ENCODE results near the gene POFUT2. TPM values are rescaled to one million over a fixed set of nuclear protein-coding genes. Genes with fewer than 3 reads are reported as not detected.

The POFUT2 gene
- total RNA-seq, 2 donors from 2014 or later, result 48.5 to 66.4 TPM

DNA sequence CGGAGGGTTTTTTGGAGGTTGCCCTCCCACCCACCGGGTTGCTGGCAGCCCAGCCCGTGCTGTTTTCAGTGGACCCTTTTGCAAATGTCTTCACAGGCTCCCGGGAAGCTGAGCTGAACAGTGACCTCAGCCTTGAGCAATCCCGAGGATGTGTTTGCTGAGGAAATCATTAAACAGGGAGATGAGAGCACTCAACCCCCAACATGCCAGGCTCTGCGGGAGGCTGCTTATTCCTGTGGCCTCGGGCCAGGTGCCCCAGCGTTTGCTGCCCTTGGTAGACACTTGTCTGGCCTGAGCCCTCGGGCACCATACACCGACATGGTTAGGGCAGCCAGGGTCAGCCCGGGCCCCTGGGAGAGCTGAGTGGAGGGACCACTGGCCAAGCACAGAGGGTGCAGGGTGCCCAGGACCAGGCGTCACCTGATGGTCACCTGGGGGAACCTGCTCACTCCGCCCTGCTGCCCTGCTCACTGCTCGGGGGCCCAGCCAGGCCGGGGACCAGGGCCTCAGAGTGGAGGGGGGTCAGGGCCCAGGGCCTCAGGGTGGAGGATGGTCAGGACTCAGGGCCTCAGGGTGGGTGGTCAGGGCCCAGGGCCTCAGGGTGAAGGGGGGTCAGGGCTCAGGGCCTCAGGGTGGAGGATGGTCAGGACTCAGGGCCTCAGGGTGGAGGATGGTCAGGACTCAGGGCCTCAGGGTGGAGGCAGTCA is 42.5 kb upstream of the POFUT2 start:
- H3K27me3 Mint-ChIP-seq, result peaks cover 23% of the 10 kb centered on the region
- no peak for ATAC-seq
- H3K27ac Mint-ChIP-seq, result no peak overlapping the region
- H3K36me3 Mint-ChIP-seq (ENCODE audit: low read depth), result peaks cover 4% of the 10 kb centered on the region
- H3K4me1 Mint-ChIP-seq, result peaks cover 9% of the 10 kb centered on the region
- DNase-seq, result no peak
- no peak overlapping the region for H3K4me3 Mint-ChIP-seq
- H3K9me3 ChIP-seq (ENCODE audit: control insufficient read depth, low read length, poor library complexity, severe bottlenecking), result no peaks in the 10 kb centered on the region

DNA sequence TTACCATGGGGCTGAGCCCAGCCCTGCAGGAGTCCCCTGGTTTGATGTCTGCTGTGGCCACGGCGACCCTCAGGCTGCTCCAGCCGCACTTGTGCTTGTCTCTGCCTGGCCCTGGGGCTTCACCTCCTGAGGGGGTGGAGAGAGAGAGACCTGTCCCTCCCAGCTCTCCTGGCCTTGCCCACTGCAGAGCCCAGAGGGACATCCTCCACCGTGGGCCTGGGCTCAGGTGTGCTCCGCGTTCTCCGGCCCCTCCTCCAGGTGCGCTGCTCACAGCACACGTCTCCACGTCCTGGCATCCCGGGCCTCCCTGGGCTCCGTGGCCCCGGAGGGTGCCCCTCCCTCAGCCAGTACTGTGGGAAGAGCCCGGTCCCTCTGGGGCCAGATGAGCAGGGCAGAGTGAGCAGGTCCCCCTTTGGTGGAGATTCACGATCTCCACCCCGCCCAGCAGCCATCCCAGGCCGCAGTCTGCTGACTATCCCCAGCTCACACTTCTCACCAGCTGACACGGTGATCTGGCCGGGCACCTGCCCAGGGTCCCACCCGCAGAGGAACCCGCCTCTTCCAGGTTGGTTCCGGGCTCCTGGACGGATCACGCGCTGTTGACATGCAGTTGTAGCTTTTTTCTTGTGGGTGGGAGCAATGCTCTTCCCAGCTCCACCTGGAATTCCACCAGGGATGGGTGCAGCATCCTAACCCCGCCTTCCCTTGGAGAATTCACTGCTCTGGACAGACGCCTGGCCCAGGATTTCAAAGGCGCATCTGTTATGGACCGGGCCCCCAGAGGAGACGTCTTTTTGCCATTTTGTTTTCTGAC is 41.8 kb upstream of the POFUT2 start:
- peaks cover 9% of the 10 kb centered on the region for H3K4me1 Mint-ChIP-seq
- H3K27me3 Mint-ChIP-seq, result peaks cover 23% of the 10 kb centered on the region
- no peak overlapping the region for H3K27ac Mint-ChIP-seq
- ATAC-seq (no peak), DNase-seq (no peak)
- no peak overlapping the region for H3K4me3 Mint-ChIP-seq
- H3K9me3 ChIP-seq (ENCODE audit: control insufficient read depth, low read length, poor library complexity, severe bottlenecking), result no peaks in the 10 kb centered on the region
- H3K36me3 Mint-ChIP-seq (ENCODE audit: low read depth), result peaks cover 4% of the 10 kb centered on the region

DNA sequence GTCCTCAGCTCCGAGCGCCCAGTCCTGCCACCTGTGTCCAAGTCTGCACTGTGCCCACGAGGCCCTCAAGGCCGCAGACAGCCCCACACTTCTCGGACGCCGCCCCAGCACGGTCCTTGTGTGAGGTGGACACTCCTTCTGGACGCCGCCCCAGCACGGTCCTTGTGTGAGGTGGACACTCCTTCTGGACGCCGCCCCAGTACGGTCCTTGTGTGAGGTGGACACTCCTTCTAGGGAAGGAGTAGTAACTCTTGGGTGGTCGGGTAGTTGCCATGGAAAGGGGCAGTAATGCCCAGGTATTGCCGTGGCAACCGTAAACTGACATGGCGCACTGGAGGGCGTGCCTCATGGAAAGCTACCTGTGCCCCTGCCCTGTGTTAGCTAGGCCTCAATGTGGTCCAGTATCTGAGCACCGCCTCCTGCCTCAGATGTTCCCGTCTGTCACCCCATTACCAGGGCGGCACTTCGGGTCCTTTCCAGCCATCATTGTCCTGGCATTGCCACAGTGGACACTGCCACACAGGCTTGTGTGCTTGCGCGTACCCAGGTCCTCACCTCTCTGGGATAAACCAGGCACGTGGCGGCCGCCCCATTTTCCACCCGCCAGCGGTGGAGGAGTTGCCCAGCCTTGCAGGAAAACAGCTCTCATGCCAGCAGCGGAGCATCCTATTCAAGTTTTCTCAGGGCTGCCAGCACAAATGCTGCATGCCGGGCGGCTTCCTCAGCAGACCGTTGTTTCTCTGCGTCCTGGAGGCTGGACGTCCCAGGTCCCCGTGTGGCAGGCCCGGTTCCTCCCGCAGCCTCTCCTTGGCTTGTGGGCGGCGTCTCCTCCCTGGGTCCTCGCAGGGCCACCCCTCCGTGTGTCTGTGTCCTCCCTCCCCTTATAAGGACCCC is 40.8 kb upstream of the POFUT2 start:
- Mint-ChIP-seq H3K4me3 (no peak overlapping the region), H3K27me3 (peaks cover 23% of the 10 kb centered on the region), H3K4me1 (peaks cover 13% of the 10 kb centered on the region), H3K36me3 (ENCODE audit: low read depth) (peaks cover 4% of the 10 kb centered on the region), H3K27ac (no peak overlapping the region)
- no peaks in the 10 kb centered on the region for H3K9me3 ChIP-seq (ENCODE audit: control insufficient read depth, low read length, poor library complexity, severe bottlenecking)
- DNase-seq (no peak), ATAC-seq (no peak)

DNA sequence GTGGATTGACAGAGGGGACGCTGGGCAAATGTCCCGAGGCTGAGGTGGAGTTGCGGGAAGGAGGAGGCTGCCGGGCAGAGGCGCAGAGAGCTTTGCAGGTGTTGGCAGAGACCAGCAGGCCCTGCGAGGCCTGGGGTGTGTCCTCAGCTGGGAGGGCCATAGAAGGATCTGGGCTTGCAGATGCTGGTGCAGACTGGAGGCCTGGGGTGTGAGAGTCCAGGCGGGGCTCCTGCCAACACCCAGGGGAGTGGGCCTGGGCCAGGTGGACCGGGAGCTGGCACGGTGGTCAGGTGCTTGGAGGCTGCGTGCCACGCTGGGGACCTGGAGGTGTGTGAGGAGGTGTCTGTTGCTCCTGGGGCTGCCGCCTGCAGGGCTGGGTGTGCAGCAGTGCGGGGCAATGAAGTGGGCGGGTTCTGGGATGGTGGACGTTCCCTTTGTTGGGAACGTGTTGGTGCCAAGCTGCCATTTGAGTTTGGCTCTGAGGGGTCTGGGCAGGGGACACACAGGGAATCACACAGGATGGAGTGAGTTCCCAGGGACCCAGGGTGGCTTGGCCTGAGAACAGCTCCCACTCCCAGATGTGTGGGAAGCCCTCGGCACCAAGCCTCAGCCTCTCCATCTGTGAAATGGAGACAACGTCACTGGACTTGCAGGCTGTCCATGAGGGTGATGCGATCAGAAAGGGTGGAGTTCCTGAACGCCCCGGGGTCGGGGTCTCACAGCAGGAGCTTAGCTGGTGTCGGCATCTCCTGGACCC is 39.9 kb upstream of the POFUT2 start:
- Mint-ChIP-seq H3K4me1 (peaks cover 15% of the 10 kb centered on the region), H3K4me3 (no peak overlapping the region), H3K27ac (no peak overlapping the region), H3K36me3 (ENCODE audit: low read depth) (peaks cover 4% of the 10 kb centered on the region), H3K27me3 (peaks cover 18% of the 10 kb centered on the region)
- ATAC-seq (no peak), DNase-seq (no peak)
- no peaks in the 10 kb centered on the region for H3K9me3 ChIP-seq (ENCODE audit: control insufficient read depth, low read length, poor library complexity, severe bottlenecking)

DNA sequence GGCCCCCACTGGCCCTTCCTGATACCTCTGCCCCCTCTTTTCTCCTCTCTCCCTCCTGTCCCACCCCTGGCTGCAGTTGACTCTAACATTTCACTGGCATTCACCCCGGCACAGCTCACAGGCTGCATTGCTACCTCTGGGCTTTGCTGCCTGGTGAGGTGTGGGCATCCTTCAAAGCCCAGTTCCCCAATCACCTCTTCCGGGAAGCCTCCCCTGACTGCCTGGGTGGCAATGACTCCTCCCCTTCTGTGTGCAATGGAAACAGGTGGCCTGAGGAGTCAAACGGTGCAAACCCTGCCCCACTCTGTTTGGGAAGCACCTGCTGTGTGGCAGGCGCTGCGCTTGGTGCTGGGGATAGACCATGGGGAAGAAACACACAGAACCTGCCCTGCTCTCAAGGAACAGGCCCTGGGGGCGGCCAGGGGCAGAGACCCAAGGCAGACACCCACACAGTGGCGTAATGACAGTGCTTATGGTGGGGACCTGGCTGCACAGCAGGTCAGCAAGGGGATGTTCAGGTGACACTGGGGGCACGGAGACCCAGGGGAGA is 39.3 kb upstream of the POFUT2 start:
- no peak for DNase-seq
- Mint-ChIP-seq H3K36me3 (ENCODE audit: low read depth) (no peaks in the 10 kb centered on the region), H3K4me1 (peaks cover 17% of the 10 kb centered on the region), H3K27me3 (peaks cover 17% of the 10 kb centered on the region), H3K4me3 (no peak overlapping the region), H3K27ac (no peak overlapping the region)
- no peak for ATAC-seq
- H3K9me3 ChIP-seq (ENCODE audit: control insufficient read depth, low read length, poor library complexity, severe bottlenecking), result no peaks in the 10 kb centered on the region

DNA sequence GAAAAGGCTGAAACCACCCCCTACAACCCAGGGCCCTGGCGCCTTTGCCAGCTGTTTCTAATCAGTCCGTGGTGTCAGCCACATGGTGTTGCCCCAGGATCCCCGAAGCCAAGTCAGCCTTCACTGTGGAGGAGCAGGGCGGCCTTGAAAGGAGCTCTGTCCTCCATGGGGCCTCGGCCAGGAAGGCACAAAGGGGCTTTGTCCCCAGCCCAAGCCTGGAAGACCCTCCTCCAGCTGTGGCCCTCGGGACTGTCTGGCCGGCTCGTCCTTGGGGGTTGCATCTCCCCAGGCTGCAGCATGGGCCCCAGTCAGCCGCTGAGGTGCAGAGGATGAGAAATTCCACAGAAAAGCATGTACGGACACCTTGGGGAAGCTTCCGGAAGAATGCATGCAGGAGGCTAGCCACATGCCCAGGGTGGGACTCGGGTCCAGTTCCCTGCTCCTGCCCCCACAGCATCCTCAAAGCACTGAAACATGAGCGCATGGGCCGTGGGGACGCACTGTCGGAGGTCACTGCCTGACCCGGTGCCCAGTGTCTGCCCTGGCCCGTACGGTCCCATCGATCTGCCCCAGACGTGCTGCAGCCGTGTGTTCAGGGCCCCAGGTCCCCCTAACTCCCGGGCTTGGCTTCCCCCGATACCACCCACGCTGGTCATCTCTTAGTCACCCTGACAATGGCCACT is 38.6 kb upstream of the POFUT2 start:
- H3K27me3 Mint-ChIP-seq, result peaks cover 17% of the 10 kb centered on the region
- no peak overlapping the region for H3K4me3 Mint-ChIP-seq
- no peak for ATAC-seq
- no peaks in the 10 kb centered on the region for H3K36me3 Mint-ChIP-seq (ENCODE audit: low read depth)
- H3K4me1 Mint-ChIP-seq, result peaks cover 17% of the 10 kb centered on the region
- H3K27ac Mint-ChIP-seq, result no peak overlapping the region
- no peak for DNase-seq
- no peaks in the 10 kb centered on the region for H3K9me3 ChIP-seq (ENCODE audit: control insufficient read depth, low read length, poor library complexity, severe bottlenecking)

DNA sequence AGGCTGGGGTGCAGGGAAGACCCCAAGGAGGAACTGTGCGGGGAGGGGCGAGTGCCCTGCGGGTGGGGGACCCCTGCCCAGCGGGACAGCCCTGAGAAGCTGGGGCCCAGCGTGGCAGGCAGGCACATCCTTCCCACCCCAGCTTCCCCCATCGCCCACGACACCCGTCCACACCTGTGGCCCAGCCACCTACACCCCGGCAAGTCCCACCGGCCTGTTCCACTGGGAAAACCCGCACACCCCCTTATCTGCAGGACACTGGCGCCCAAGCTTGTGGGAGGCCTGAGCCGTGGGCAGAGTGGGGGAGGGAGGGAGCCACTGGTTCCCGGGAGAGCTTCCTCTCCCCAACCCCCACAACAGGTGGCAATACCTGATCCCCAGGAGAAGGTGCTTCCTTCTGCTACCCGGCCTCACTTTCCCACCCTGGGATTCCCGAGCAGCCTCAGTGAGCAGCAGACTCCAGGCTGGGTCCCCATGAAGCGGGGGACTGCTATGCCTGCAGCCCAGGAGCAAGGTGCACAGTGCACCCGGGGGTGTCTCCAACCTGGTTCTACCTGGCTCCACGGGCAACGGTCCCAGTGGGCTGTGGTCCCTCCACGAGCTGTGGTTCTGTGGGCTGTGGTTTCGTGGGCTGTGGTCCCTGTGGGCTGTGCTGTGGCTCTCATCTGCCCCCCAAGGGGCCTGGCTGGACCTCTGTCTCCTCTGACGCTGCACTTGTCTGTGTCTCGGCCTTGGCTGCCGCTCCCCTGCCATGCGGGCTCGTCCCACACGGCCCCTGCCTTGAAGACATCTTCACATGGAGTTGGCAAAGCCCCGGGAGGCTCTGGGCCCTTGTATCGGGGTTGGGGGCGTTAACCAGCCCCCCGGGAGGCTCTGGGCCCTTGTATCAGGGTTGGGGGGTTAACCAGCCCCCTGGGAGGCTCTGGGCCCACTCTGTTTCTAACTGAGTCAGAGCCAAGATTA is 37.8 kb upstream of the POFUT2 start:
- ATAC-seq, result no peak
- H3K9me3 ChIP-seq (ENCODE audit: control insufficient read depth, low read length, poor library complexity, severe bottlenecking), result no peaks in the 10 kb centered on the region

DNA sequence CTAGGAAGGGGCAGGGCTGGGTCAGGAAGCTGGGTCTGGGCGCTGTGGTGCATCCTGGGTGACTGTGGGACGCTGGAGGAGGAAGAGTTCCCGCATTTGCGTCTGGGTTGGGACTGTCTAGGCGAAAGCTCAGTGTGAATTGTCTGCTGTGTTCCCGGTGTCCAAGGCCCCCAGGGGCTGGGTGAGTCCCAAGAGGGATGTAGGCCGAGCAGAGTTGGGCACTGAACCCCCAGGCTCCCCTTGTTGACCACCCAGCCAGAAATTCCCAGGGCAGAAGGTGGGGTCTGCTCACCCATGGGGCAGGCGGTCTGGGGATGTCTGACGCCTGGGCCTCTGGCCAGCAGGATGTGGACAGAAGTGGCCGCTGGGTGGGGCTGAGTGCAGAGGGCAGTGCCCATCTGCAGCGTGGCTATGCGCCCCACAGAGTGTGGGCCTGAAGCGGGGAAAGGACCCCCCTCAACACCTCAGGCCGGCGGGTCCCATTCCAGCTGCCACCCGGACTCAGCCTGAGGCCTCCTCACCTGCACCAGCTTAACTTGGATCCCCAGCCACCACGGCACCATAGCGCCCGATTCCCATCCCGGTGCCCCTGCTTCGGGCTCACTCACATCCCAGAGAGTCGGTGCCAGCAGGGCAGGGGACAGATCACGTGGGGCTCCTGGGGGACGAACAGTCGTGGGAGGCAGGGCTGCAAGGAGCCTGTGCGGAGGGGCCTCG is 37.0 kb upstream of the POFUT2 start:
- no peak overlapping the region for H3K4me3 Mint-ChIP-seq
- no peak for DNase-seq

More for the DNA sequence above, 37.8 kb upstream of the POFUT2 start:
- H3K27ac Mint-ChIP-seq, result no peak overlapping the region
- H3K36me3 Mint-ChIP-seq (ENCODE audit: low read depth), result no peaks in the 10 kb centered on the region
- peaks cover 17% of the 10 kb centered on the region for H3K27me3 Mint-ChIP-seq
- no peak for DNase-seq
- peaks cover 17% of the 10 kb centered on the region for H3K4me1 Mint-ChIP-seq
- H3K4me3 Mint-ChIP-seq, result no peak overlapping the region

DNA sequence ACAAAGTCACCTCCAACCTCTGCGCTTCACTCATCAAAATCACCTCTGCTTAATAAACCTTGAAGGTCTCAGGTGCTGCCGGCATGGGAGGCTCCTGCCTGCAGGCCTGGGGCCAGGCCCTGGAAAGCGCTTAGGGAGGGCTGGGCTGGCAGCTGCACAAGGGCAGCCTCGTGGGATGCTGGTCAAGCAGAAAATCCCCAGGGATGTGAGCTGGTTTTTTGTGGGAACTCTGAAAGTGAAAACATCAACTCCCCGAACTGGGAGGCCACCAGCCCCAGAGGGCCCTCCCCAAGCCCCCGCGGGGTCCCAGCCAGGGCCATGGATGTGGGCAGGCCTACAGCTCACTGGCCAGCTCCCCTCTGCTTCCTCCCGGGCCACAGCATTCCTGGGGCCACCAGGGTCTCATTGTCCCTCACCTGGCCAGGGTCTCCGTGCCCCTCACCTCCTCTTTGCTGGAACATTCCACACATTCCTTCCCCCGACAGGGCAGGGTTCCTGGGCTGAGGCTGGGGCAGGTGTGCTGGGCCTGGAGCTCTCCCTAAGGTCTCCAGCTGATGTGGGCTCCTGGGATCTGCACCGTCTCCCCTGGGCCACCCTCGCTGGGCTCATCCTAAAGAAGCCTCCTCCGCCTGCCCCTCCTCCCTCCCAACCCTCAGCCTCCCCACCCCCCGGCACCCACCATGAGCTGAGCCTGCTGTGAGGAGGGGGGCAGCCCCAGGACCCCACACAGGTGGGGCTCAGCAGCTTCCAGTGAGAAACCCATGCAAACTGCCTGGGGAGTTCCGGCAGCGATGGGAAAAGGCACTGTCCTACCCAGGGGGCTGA is 36.0 kb upstream of the POFUT2 start:
- Mint-ChIP-seq H3K4me3 (peak overlapping the region; percentile 81), H3K27ac (peak overlapping the region; percentile 90), H3K4me1 (peaks cover 20% of the 10 kb centered on the region), H3K27me3 (peaks cover 15% of the 10 kb centered on the region), H3K36me3 (ENCODE audit: low read depth) (no peaks in the 10 kb centered on the region)
- no peak for ATAC-seq
- no peak for DNase-seq
- no peaks in the 10 kb centered on the region for H3K9me3 ChIP-seq (ENCODE audit: control insufficient read depth, low read length, poor library complexity, severe bottlenecking)

More for the DNA sequence above, 37.0 kb upstream of the POFUT2 start:
- Mint-ChIP-seq H3K27ac (no peak overlapping the region), H3K4me1 (peaks cover 17% of the 10 kb centered on the region), H3K27me3 (peaks cover 11% of the 10 kb centered on the region), H3K36me3 (ENCODE audit: low read depth) (no peaks in the 10 kb centered on the region)
- ATAC-seq, result no peak
- H3K9me3 ChIP-seq (ENCODE audit: control insufficient read depth, low read length, poor library complexity, severe bottlenecking), result no peaks in the 10 kb centered on the region

DNA sequence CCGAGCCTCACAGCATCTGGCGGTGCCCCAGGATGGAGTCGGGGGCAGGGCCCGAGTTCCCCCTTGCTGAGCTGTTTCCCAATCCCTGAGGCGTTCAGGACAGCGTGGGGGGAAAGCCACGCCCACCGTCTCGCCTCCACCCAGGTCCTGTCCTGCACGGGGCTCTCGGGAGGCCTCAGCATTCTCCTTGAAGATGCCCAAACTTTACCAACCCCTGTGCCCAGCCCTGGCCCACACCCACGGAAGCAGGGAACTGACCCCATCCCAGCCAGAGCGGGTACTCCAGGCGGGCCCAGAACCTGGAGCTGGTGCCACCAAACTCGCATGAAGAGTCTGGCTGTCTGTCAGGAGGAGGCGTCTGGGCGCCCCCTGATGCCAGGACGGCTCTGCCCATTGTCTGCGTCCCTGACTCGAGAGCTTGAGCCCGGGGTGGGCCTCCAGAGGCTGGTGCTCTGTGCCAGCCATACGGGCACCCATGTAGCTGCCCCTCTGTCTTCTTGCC is 35.3 kb upstream of the POFUT2 start:
- no peak for ATAC-seq
- H3K4me1 Mint-ChIP-seq, result peaks cover 20% of the 10 kb centered on the region
- H3K9me3 ChIP-seq (ENCODE audit: control insufficient read depth, low read length, poor library complexity, severe bottlenecking), result no peaks in the 10 kb centered on the region
- DNase-seq, result no peak
- H3K36me3 Mint-ChIP-seq (ENCODE audit: low read depth), result no peaks in the 10 kb centered on the region
- H3K27ac Mint-ChIP-seq, result peak overlapping the region; percentile 90
- H3K4me3 Mint-ChIP-seq, result peak overlapping the region; percentile 81
- H3K27me3 Mint-ChIP-seq, result peaks cover 17% of the 10 kb centered on the region
